ENCODE results near the gene WBP4.
"Not testable (repeated sequence)": the region's sequence is repeated elsewhere in the genome, so short reads cannot be mapped to it uniquely, and the experiment has no call there.

The WBP4 gene

GRCh38 chr13:41075485-41075884, 14.2 kb downstream of the WBP4 start:
- Histone ChIP-seq H3K18ac (ENCODE audit: low read length) (no peak overlapping the region), H3K79me1 (ENCODE audit: low read length) (no peaks in the 10 kb centered on the region), H3K4me1 (ENCODE audit: control insufficient read depth, low read depth, low read length) (no peaks in the 10 kb centered on the region), H3K9ac (ENCODE audit: low read length) (no peak overlapping the region), H4K5ac (ENCODE audit: low read length) (no peak overlapping the region), H3K79me2 (ENCODE audit: control insufficient read depth, insufficient read depth, low read length) (no peaks in the 10 kb centered on the region), H4K8ac (ENCODE audit: low read depth, low read length) (no peak overlapping the region), H3K36me3 (ENCODE audit: control insufficient read depth, insufficient read depth, low read length) (peaks cover 4% of the 10 kb centered on the region), H3K27me3 (ENCODE audit: insufficient read depth, low read length, poor library complexity) (no peaks in the 10 kb centered on the region), H2BK15ac (replicated peaks; ENCODE audit: low read depth) (no peak overlapping the region), H3K4me3 (ENCODE audit: low read length) (no peak overlapping the region), H3K4me2 (ENCODE audit: low read length) (no peak overlapping the region), H3K23ac (ENCODE audit: low read length) (no peak overlapping the region), H2BK120ac (ENCODE audit: low read depth, low read length) (no peak overlapping the region), H2BK5ac (ENCODE audit: low read length) (no peak overlapping the region), H3K56ac (ENCODE audit: low read length) (no peak overlapping the region), H3K4ac (ENCODE audit: low read depth, low read length) (no peak overlapping the region), H3K27ac (ENCODE audit: low read depth, low read length) (no peak overlapping the region), H2AK5ac (ENCODE audit: low read length) (no peak overlapping the region)
- DNase-seq = no peak
- WGBS (ENCODE audit: extremely low coverage, insufficient coverage, low lambda C conversion rate) = no CpG with 5 or more reads among the region's 7 CpGs

GRCh38 chr13:41077475-41077874, 16.2 kb downstream of the WBP4 start:
- peaks cover 2% of the 10 kb centered on the region for H3K36me3 ChIP-seq (ENCODE audit: control insufficient read depth, insufficient read depth, low read length)
- no peaks in the 10 kb centered on the region for H3K79me2 ChIP-seq (ENCODE audit: control insufficient read depth, insufficient read depth, low read length)
- no peak overlapping the region for H3K4ac ChIP-seq (ENCODE audit: low read depth, low read length)
- H3K18ac ChIP-seq (ENCODE audit: low read length) = no peak overlapping the region
- WGBS (ENCODE audit: extremely low coverage, insufficient coverage, low lambda C conversion rate) = no CpG with 5 or more reads among the region's 3 CpGs
- no peaks in the 10 kb centered on the region for H3K4me1 ChIP-seq (ENCODE audit: control insufficient read depth, low read depth, low read length)
- H2BK15ac ChIP-seq (replicated peaks; ENCODE audit: low read depth) = no peak overlapping the region
- H2BK120ac ChIP-seq (ENCODE audit: low read depth, low read length) = no peak overlapping the region
- H3K27me3 ChIP-seq (ENCODE audit: insufficient read depth, low read length, poor library complexity) = no peaks in the 10 kb centered on the region
- H3K9ac ChIP-seq (ENCODE audit: low read length) = no peak overlapping the region
- H3K56ac ChIP-seq (ENCODE audit: low read length) = no peak overlapping the region
- no peaks in the 10 kb centered on the region for H3K79me1 ChIP-seq (ENCODE audit: low read length)
- no peak overlapping the region for H3K4me3 ChIP-seq (ENCODE audit: low read length)
- no peak overlapping the region for H4K5ac ChIP-seq (ENCODE audit: low read length)
- H3K27ac ChIP-seq (ENCODE audit: low read depth, low read length) = no peak overlapping the region
- DNase-seq = no peak
- H3K23ac ChIP-seq (ENCODE audit: low read length) = no peak overlapping the region
- H2BK5ac ChIP-seq (ENCODE audit: low read length) = no peak overlapping the region
- H4K8ac ChIP-seq (ENCODE audit: low read depth, low read length) = no peak overlapping the region
- H3K4me2 ChIP-seq (ENCODE audit: low read length) = no peak overlapping the region
- H2AK5ac ChIP-seq (ENCODE audit: low read length) = no peak overlapping the region

- Histone ChIP-seq H2BK15ac (replicated peaks; ENCODE audit: low read depth) (no peak overlapping the region), H3K4me3 (ENCODE audit: low read length) (no peak overlapping the region), H3K23ac (ENCODE audit: low read length) (no peak overlapping the region), H3K18ac (ENCODE audit: low read length) (no peak overlapping the region), H3K56ac (ENCODE audit: low read length) (no peak overlapping the region), H2AK5ac (ENCODE audit: low read length) (no peak overlapping the region), H3K27ac (ENCODE audit: low read depth, low read length) (no peak overlapping the region), H4K5ac (ENCODE audit: low read length) (no peak overlapping the region), H2BK120ac (ENCODE audit: low read depth, low read length) (no peak overlapping the region), H4K8ac (ENCODE audit: low read depth, low read length) (no peak overlapping the region), H3K27me3 (ENCODE audit: insufficient read depth, low read length, poor library complexity) (no peaks in the 10 kb centered on the region), H3K4me1 (ENCODE audit: control insufficient read depth, low read depth, low read length) (no peaks in the 10 kb centered on the region), H3K4ac (ENCODE audit: low read depth, low read length) (no peak overlapping the region), H3K79me1 (ENCODE audit: low read length) (no peaks in the 10 kb centered on the region), H2BK5ac (ENCODE audit: low read length) (no peak overlapping the region), H3K9ac (ENCODE audit: low read length) (no peak overlapping the region), H3K36me3 (ENCODE audit: control insufficient read depth, insufficient read depth, low read length) (peaks cover 2% of the 10 kb centered on the region), H3K4me2 (ENCODE audit: low read length) (no peak overlapping the region), H3K79me2 (ENCODE audit: control insufficient read depth, insufficient read depth, low read length) (no peaks in the 10 kb centered on the region)
- WGBS (ENCODE audit: extremely low coverage, insufficient coverage, low lambda C conversion rate) = no CpG with 5 or more reads among the region's 4 CpGs
- DNase-seq = no peak
Measured at GRCh38 chr13:41079725-41080124, 18.4 kb downstream of the WBP4 start.

- no CpG with 5 or more reads among the region's 2 CpGs for WGBS (ENCODE audit: extremely low coverage, insufficient coverage, low lambda C conversion rate)
- H2BK120ac ChIP-seq (ENCODE audit: low read depth, low read length) = no peak overlapping the region
Measured at GRCh38 chr13:41085961-41086585, 24.8 kb downstream of the WBP4 start.

GRCh38 chr13:41095681-41096080, 34.4 kb downstream of the WBP4 start:
- H3K79me2 ChIP-seq (ENCODE audit: control insufficient read depth, insufficient read depth, low read length); H2BK15ac ChIP-seq (replicated peaks; ENCODE audit: low read depth); H3K4me2 ChIP-seq (ENCODE audit: low read length); H3K27ac ChIP-seq (ENCODE audit: low read depth, low read length); H4K8ac ChIP-seq (ENCODE audit: low read depth, low read length); H3K9ac ChIP-seq (ENCODE audit: low read length); H3K56ac ChIP-seq (ENCODE audit: low read length); H4K5ac ChIP-seq (ENCODE audit: low read length); H3K79me1 ChIP-seq (ENCODE audit: low read length); DNase-seq; H3K23ac ChIP-seq (ENCODE audit: low read length); H2BK5ac ChIP-seq (ENCODE audit: low read length); H3K4ac ChIP-seq (ENCODE audit: low read depth, low read length); H3K18ac ChIP-seq (ENCODE audit: low read length); H2BK120ac ChIP-seq (ENCODE audit: low read depth, low read length); H3K36me3 ChIP-seq (ENCODE audit: control insufficient read depth, insufficient read depth, low read length); H2AK5ac ChIP-seq (ENCODE audit: low read length); H3K27me3 ChIP-seq (ENCODE audit: insufficient read depth, low read length, poor library complexity); H3K4me3 ChIP-seq (ENCODE audit: low read length); H3K4me1 ChIP-seq (ENCODE audit: control insufficient read depth, low read depth, low read length): not testable (repeated sequence)
- no CpG with 5 or more reads among the region's 2 CpGs for WGBS (ENCODE audit: extremely low coverage, insufficient coverage, low lambda C conversion rate)

More at GRCh38 chr13:41085961-41086585, 24.8 kb downstream of the WBP4 start:
- Histone ChIP-seq H3K79me1 (ENCODE audit: low read length) (no peaks in the 10 kb centered on the region), H3K27ac (ENCODE audit: low read depth, low read length) (no peak overlapping the region), H3K36me3 (ENCODE audit: control insufficient read depth, insufficient read depth, low read length) (no peaks in the 10 kb centered on the region), H3K4me2 (ENCODE audit: low read length) (no peak overlapping the region), H4K5ac (ENCODE audit: low read length) (no peak overlapping the region), H3K27me3 (ENCODE audit: insufficient read depth, low read length, poor library complexity) (no peaks in the 10 kb centered on the region), H2BK15ac (replicated peaks; ENCODE audit: low read depth) (no peak overlapping the region), H3K9ac (ENCODE audit: low read length) (no peak overlapping the region), H3K4me3 (ENCODE audit: low read length) (no peak overlapping the region), H2AK5ac (ENCODE audit: low read length) (no peak overlapping the region), H3K4ac (ENCODE audit: low read depth, low read length) (no peak overlapping the region), H3K23ac (ENCODE audit: low read length) (no peak overlapping the region), H3K79me2 (ENCODE audit: control insufficient read depth, insufficient read depth, low read length) (no peaks in the 10 kb centered on the region), H3K18ac (ENCODE audit: low read length) (no peak overlapping the region), H3K4me1 (ENCODE audit: control insufficient read depth, low read depth, low read length) (no peaks in the 10 kb centered on the region), H3K56ac (ENCODE audit: low read length) (no peak overlapping the region), H4K8ac (ENCODE audit: low read depth, low read length) (no peak overlapping the region), H2BK5ac (ENCODE audit: low read length) (no peak overlapping the region)
- DNase-seq = peak; percentile 77

GRCh38 chr13:41098761-41099160, 37.5 kb downstream of the WBP4 start:
- no peak overlapping the region for H4K5ac ChIP-seq (ENCODE audit: low read length)
- no peaks in the 10 kb centered on the region for H3K79me1 ChIP-seq (ENCODE audit: low read length)
- H3K18ac ChIP-seq (ENCODE audit: low read length) = no peak overlapping the region
- no peak overlapping the region for H3K56ac ChIP-seq (ENCODE audit: low read length)
- H3K79me2 ChIP-seq (ENCODE audit: control insufficient read depth, insufficient read depth, low read length) = no peaks in the 10 kb centered on the region
- peaks cover 2% of the 10 kb centered on the region for H3K4me1 ChIP-seq (ENCODE audit: control insufficient read depth, low read depth, low read length)
- H3K36me3 ChIP-seq (ENCODE audit: control insufficient read depth, insufficient read depth, low read length) = no peaks in the 10 kb centered on the region
- no peak overlapping the region for H3K23ac ChIP-seq (ENCODE audit: low read length)
- no peak overlapping the region for H2BK5ac ChIP-seq (ENCODE audit: low read length)
- no peak overlapping the region for H2BK120ac ChIP-seq (ENCODE audit: low read depth, low read length)
- no peak overlapping the region for H3K4ac ChIP-seq (ENCODE audit: low read depth, low read length)
- no peak overlapping the region for H3K4me3 ChIP-seq (ENCODE audit: low read length)
- H2AK5ac ChIP-seq (ENCODE audit: low read length) = no peak overlapping the region
- peak; percentile 37 for DNase-seq
- H2BK15ac ChIP-seq (replicated peaks; ENCODE audit: low read depth) = no peak overlapping the region
- H3K27ac ChIP-seq (ENCODE audit: low read depth, low read length) = no peak overlapping the region
- no peaks in the 10 kb centered on the region for H3K27me3 ChIP-seq (ENCODE audit: insufficient read depth, low read length, poor library complexity)
- no peak overlapping the region for H3K9ac ChIP-seq (ENCODE audit: low read length)
- H4K8ac ChIP-seq (ENCODE audit: low read depth, low read length) = no peak overlapping the region
- no CpG with 5 or more reads among the region's 1 CpG for WGBS (ENCODE audit: extremely low coverage, insufficient coverage, low lambda C conversion rate)
- H3K4me2 ChIP-seq (ENCODE audit: low read length) = no peak overlapping the region
